Hepatocyte (in vitro differentiated cells): ENCODE results near the gene STRC.

Experiments
- CTCF ChIP-seq: fragments of 200-600 bp; sonication (generic); IDR thresholded peaks from 2 replicates; pipeline ENCODE4 v1.5.1; 2016; ENCODE audit warnings: antibody characterized with exemption, mild to moderate bottlenecking; ENCODE audit not compliant: poor library complexity
- EZH2 ChIP-seq: fragments of 200-600 bp; sonication (generic); IDR thresholded peaks from 2 replicates; pipeline ENCODE4 v1.6.1; 2016; ENCODE audit warnings: antibody characterized with exemption, mild to moderate bottlenecking, borderline replicate concordance
- EZH2phosphoT487 ChIP-seq: fragments of 200-600 bp; sonication (generic); IDR thresholded peaks from one replicate; pipeline ENCODE4 v1.6.1; 2018; ENCODE audit warnings: antibody characterized with exemption, mild to moderate bottlenecking, low read depth, moderate library complexity; ENCODE audit not compliant: unreplicated experiment, severe bottlenecking

- TF ChIP-seq CTCF, result no peak
- no peak for TF ChIP-seq EZH2
- no peak for TF ChIP-seq EZH2phosphoT487
These were observed 65.6 kb downstream of the STRC start for GRCh38 chr15:43552986-43553385.
